Right lung (tissue), 10 donors: Measurements from ENCODE around the gene EVC2. TPM values are rescaled to one million over a fixed set of nuclear protein-coding genes. Genes with fewer than 3 reads are reported as not detected.

Experiments
- DNase-seq, 2 donors: peaks; one replicate each; pipeline ENCODE4 v3.0.0-alpha.2; 2013
- long read RNA-seq, 8 donors: transcript quantifications; one replicate each; lab custom pipeline, GENCODE V29; 2026
- polyA plus RNA-seq, 5 donors: library from polyadenylated mRNA; unstranded; fragments of 120-200 nt; gene quantifications; one replicate each; pipeline versions ENCODE4 v1.2.1 to v1.2.3, GENCODE V29; 2013; ENCODE audit warnings: inconsistent platforms in 1 of 5, low replicate concordance in 1 of 5; ENCODE audit not compliant: insufficient read length in 5 of 5, insufficient read depth in 1 of 5

EVC2 gene
- 10 to 100 TPM in 1 of 5 donors, 1 to 10 TPM in 4; 8.5 to 10.2 (median 9.2) TPM for polyA plus RNA-seq
- long read RNA-seq, donor 1 = 0 reads
- long read RNA-seq, donor 2 = 0 reads
- long read RNA-seq, donor 3 = 0 reads
- long read RNA-seq, donor 4 = 0 reads
- long read RNA-seq, donor 5, full-length matches to known transcripts = 1 of 1 reads
- long read RNA-seq, donor 5, partial matches to known transcripts = 0 of 1 reads
- long read RNA-seq, donor 5, other reads (novel, unspliced or antisense) = 0 of 1 reads
- long read RNA-seq, donor 6, full-length matches to known transcripts = 2 of 2 reads
- long read RNA-seq, donor 6, partial matches to known transcripts = 0 of 2 reads
- long read RNA-seq, donor 6, other reads (novel, unspliced or antisense) = 0 of 2 reads
- long read RNA-seq, donor 7, full-length matches to known transcripts = 1 of 1 reads
- long read RNA-seq, donor 7, partial matches to known transcripts = 0 of 1 reads
- long read RNA-seq, donor 7, other reads (novel, unspliced or antisense) = 0 of 1 reads
- long read RNA-seq, donor 8 = 0 reads

GRCh38 chr4:5708449-5709206 is at the start of gene EVC2:
EVC2 (minus strand) TSS chr4:5708559; CDS start chr4:5708513, 46 bp downstream.
- DNase-seq = peak; percentile 60 to 61

GRCh38 chr4:5757954-5758353 is 49.6 kb upstream of the EVC2 start:
- DNase-seq = no peak

GRCh38 chr4:5757536-5757935 is 49.2 kb upstream of the EVC2 start:
- DNase-seq = no peak

GRCh38 chr4:5757091-5757490 is 48.7 kb upstream of the EVC2 start:
- no peak for DNase-seq

- no peak for DNase-seq
These were observed 47.9 kb upstream of the EVC2 start for GRCh38 chr4:5756271-5756670.

GRCh38 chr4:5755679-5756078 is 47.3 kb upstream of the EVC2 start:
- DNase-seq = no peak

- no peak for DNase-seq
These were observed 46.8 kb upstream of the EVC2 start for GRCh38 chr4:5755161-5755560.

- DNase-seq = no peak
These were observed 46.1 kb upstream of the EVC2 start for GRCh38 chr4:5754529-5754881.

GRCh38 chr4:5753766-5754528 is 45.6 kb upstream of the EVC2 start:
- DNase-seq = no peak

GRCh38 chr4:5753366-5753765 is 45.0 kb upstream of the EVC2 start:
- no peak for DNase-seq

GRCh38 chr4:5752376-5753184 is 44.2 kb upstream of the EVC2 start:
- DNase-seq = no peak

GRCh38 chr4:5751666-5752375 is 43.5 kb upstream of the EVC2 start:
- no peak for DNase-seq

GRCh38 chr4:5750946-5751665 is 42.7 kb upstream of the EVC2 start:
- no peak for DNase-seq

GRCh38 chr4:5750052-5750945 is 41.9 kb upstream of the EVC2 start:
- no peak for DNase-seq

GRCh38 chr4:5749568-5749967 is 41.2 kb upstream of the EVC2 start:
- DNase-seq = no peak

- DNase-seq = no peak
These were observed 39.5 kb upstream of the EVC2 start for GRCh38 chr4:5747738-5748375.

GRCh38 chr4:5746829-5747737 is 38.7 kb upstream of the EVC2 start:
- no peak for DNase-seq
